ENCODE results near the gene DHRS13.
"Not testable (repeated sequence)": the region's sequence is repeated elsewhere in the genome, so short reads cannot be mapped to it uniquely, and the experiment has no call there.

Gene DHRS13

GRCh38 chr17:28879886-28880571 is 22.9 kb downstream of the DHRS13 start:
- no peak for DNase-seq

GRCh38 chr17:28878981-28879380 is 23.9 kb downstream of the DHRS13 start:
- DNase-seq, result peak; percentile 9

GRCh38 chr17:28878158-28878910 is 24.5 kb downstream of the DHRS13 start:
- no peak for DNase-seq

- DNase-seq, result not testable (repeated sequence)
Measured at GRCh38 chr17:28877150-28877711, 25.6 kb downstream of the DHRS13 start.

- no peak for DNase-seq
Measured at GRCh38 chr17:28875848-28876550, 26.9 kb downstream of the DHRS13 start.

- DNase-seq, result no peak
Measured at GRCh38 chr17:28874750-28875149, 28.1 kb downstream of the DHRS13 start.

- DNase-seq, result no peak
Measured at GRCh38 chr17:28873839-28874238, 29.0 kb downstream of the DHRS13 start.

- DNase-seq, result no peak
Measured at GRCh38 chr17:28871056-28871579, 31.8 kb downstream of the DHRS13 start.

- no peak for DNase-seq
Measured at GRCh38 chr17:28867276-28867675, 35.6 kb downstream of the DHRS13 start.

GRCh38 chr17:28865946-28866752 is 36.7 kb downstream of the DHRS13 start:
- no peak for DNase-seq

GRCh38 chr17:28864991-28865849 is 37.7 kb downstream of the DHRS13 start:
- no peak for DNase-seq

- DNase-seq, result no peak
Measured at GRCh38 chr17:28863953-28864352, 38.9 kb downstream of the DHRS13 start.

GRCh38 chr17:28862561-28862960 is 40.3 kb downstream of the DHRS13 start:
- no peak for DNase-seq

GRCh38 chr17:28861393-28862203 is 41.3 kb downstream of the DHRS13 start:
- DNase-seq, result no peak

GRCh38 chr17:28860363-28860808 is 42.5 kb downstream of the DHRS13 start:
- DNase-seq, result no peak

GRCh38 chr17:28858801-28859355 is 44.0 kb downstream of the DHRS13 start:
- no peak for DNase-seq

- DNase-seq, result no peak
Measured at GRCh38 chr17:28857905-28858800, 44.7 kb downstream of the DHRS13 start.

GRCh38 chr17:28856028-28856574 is 46.8 kb downstream of the DHRS13 start:
- DNase-seq, result no peak

GRCh38 chr17:28855336-28855679 is 47.6 kb downstream of the DHRS13 start:
- DNase-seq, result no peak

Data from SHP77 treated with DMSO at 0.1 percent for 48 hours (cell line).